GM21526 (cell line): ENCODE data around the gene CYCS.
"Not testable (repeated sequence)": the region's sequence is repeated elsewhere in the genome, so short reads cannot be mapped to it uniquely, and the experiment has no call there.

Experiments
- ATAC-seq: cut with Tn5 transposase; IDR thresholded peaks from one replicate; pipeline ENCODE4 v1.9.1; 2021; ENCODE audit warnings: moderate library complexity; ENCODE audit not compliant: unreplicated experiment, low FRiP score

CYCS gene

GRCh38 chr7:25119102-25119501 is 6.0 kb downstream of the CYCS start:
- no peak for ATAC-seq

- ATAC-seq, result peak; percentile 16
Observed at GRCh38 chr7:25118048-25118753, 6.9 kb downstream of the CYCS start.

- peak; percentile 69 for ATAC-seq
Observed at GRCh38 chr7:25117226-25118047, 7.6 kb downstream of the CYCS start.

GRCh38 chr7:25116621-25117020 is 8.4 kb downstream of the CYCS start:
- no peak for ATAC-seq

GRCh38 chr7:25110514-25110913 is 14.5 kb downstream of the CYCS start:
- ATAC-seq, result not testable (repeated sequence)

- ATAC-seq, result no peak
Observed at GRCh38 chr7:25109276-25109675, 15.8 kb downstream of the CYCS start.

- ATAC-seq, result no peak
Observed at GRCh38 chr7:25105911-25106310, 19.1 kb downstream of the CYCS start.

GRCh38 chr7:25103773-25104172 is 21.3 kb downstream of the CYCS start:
- no peak for ATAC-seq

- no peak for ATAC-seq
Observed at GRCh38 chr7:25101817-25102216, 23.2 kb downstream of the CYCS start.

GRCh38 chr7:25098096-25099046 is 26.7 kb downstream of the CYCS start:
- peak; percentile 44 for ATAC-seq

- no peak for ATAC-seq
Observed at GRCh38 chr7:25095516-25096345, 29.3 kb downstream of the CYCS start.

- peak; percentile 55 for ATAC-seq
Observed at GRCh38 chr7:25093268-25093826, 31.7 kb downstream of the CYCS start.

- ATAC-seq, result no peak
Observed at GRCh38 chr7:25091779-25092178, 33.3 kb downstream of the CYCS start.

- no peak for ATAC-seq
Observed at GRCh38 chr7:25091176-25091575, 33.9 kb downstream of the CYCS start.

GRCh38 chr7:25090374-25090773 is 34.7 kb downstream of the CYCS start:
- no peak for ATAC-seq

GRCh38 chr7:25087855-25088254 is 37.2 kb downstream of the CYCS start:
- ATAC-seq, result peak; percentile 85

GRCh38 chr7:25084821-25085220 is 40.2 kb downstream of the CYCS start:
- ATAC-seq, result no peak

- no peak for ATAC-seq
Observed at GRCh38 chr7:25083201-25083600, 41.9 kb downstream of the CYCS start.

GRCh38 chr7:25082041-25082440 is 43.0 kb downstream of the CYCS start:
- not testable (repeated sequence) for ATAC-seq

GRCh38 chr7:25077096-25077495 is 48.0 kb downstream of the CYCS start:
- no peak for ATAC-seq
